PC-3 (cell line): ENCODE results near the gene ARHGEF37. TPM values are rescaled to one million over a fixed set of nuclear protein-coding genes. Genes with fewer than 3 reads are reported as not detected.

Source experiments
- ATAC-seq: fragments of 200-7000 bp; cut with Tn5 transposase; 2 replicates; pipeline ENCODE4 v1.9.1; 2020; ENCODE audit warnings: mild to moderate bottlenecking, moderate library complexity
- BruUV-seq: library from RNA; stranded (reverse); fragments of 400-500 nt; replicated peaks from 2 replicates; lab custom pipeline; 2021; lab: Mats Ljungman, UMichigan
- CTCF ChIA-PET: fragments of 300-600 bp; sonication (Branson Sonifier 250); formaldehyde crosslinking; loops from one replicate; lab custom pipeline; 2022; ENCODE audit warnings: antibody characterized with exemption; lab: Charles Lee
- POLR2A ChIA-PET: fragments of 300-600 bp; sonication (Branson Sonifier 250); formaldehyde crosslinking; loops from one replicate; lab custom pipeline; 2022; ENCODE audit warnings: antibody characterized with exemption; ENCODE audit not compliant: unreplicated experiment; lab: Charles Lee
- DNase-seq: peaks from one replicate; pipeline ENCODE4 v3.0.0-alpha.2; 2015
- H2AFZ ChIP-seq: fragments of 300-600 bp; sonication (generic); 2 replicates; pipeline ENCODE4 v1.6.0; 2016; ENCODE audit warnings: antibody characterized with exemption, low read length
- H3F3A ChIP-seq: fragments of 300-600 bp; sonication (generic); one replicate; pipeline ENCODE4 v1.6.0; 2017; ENCODE audit warnings: antibody characterized with exemption, low read length, control low read depth, mild to moderate bottlenecking; ENCODE audit not compliant: unreplicated experiment
- H3K27ac ChIP-seq: fragments of 300-600 bp; sonication (generic); 2 replicates; pipeline ENCODE4 v1.5.1; 2016; ENCODE audit warnings: mild to moderate bottlenecking, low read length
- H3K27me3 ChIP-seq: fragments of 300-600 bp; sonication (generic); 2 replicates; pipeline ENCODE4 v1.6.1; 2016; ENCODE audit warnings: low read length, mixed read lengths
- H3K36me3 ChIP-seq: fragments of 300-600 bp; sonication (generic); 2 replicates; pipeline ENCODE4 v1.6.1; 2016; ENCODE audit warnings: low read depth, mixed run types, low read length, mixed read lengths
- H3K4me1 ChIP-seq: fragments of 300-600 bp; sonication (generic); 2 replicates; pipeline ENCODE4 v1.5.1; 2016; ENCODE audit warnings: low read length; ENCODE audit not compliant: insufficient read depth
- H3K4me2 ChIP-seq: fragments of 300-600 bp; sonication (generic); 2 replicates; pipeline ENCODE4 v1.6.0; 2016; ENCODE audit warnings: low read length
- H3K4me3 ChIP-seq: fragments of 300-600 bp; sonication (generic); 2 replicates; pipeline ENCODE4 v1.5.1; 2016; ENCODE audit warnings: mild to moderate bottlenecking, low read length, mixed read lengths
- H3K79me2 ChIP-seq: fragments of 300-600 bp; sonication (generic); 2 replicates; pipeline ENCODE4 v1.6.1; 2017; ENCODE audit warnings: low read length, mixed read lengths
- H3K9ac ChIP-seq: fragments of 300-600 bp; sonication (generic); 2 replicates; pipeline ENCODE4 v1.6.0; 2016; ENCODE audit warnings: mild to moderate bottlenecking, low read length
- H3K9me2 ChIP-seq: fragments of 300-600 bp; sonication (generic); replicated peaks from 2 replicates; pipeline ENCODE4 v1.6.1; 2016; ENCODE audit warnings: mixed run types, low read length, mixed read lengths
- H3K9me3 ChIP-seq: fragments of 300-600 bp; sonication (generic); 2 replicates; pipeline ENCODE4 v1.6.1; 2016; ENCODE audit warnings: low read length, mixed read lengths
- H4K20me1 ChIP-seq: fragments of 300-600 bp; sonication (generic); 2 replicates; pipeline ENCODE4 v1.6.1; 2016; ENCODE audit warnings: low read length, mixed read lengths
- EZH2 ChIP-seq: fragments of 300-600 bp; sonication (generic); IDR thresholded peaks from one replicate; pipeline ENCODE4 v1.6.1; 2017; ENCODE audit warnings: antibody characterized with exemption, mild to moderate bottlenecking, low read length; ENCODE audit not compliant: unreplicated experiment
- EZH2phosphoT487 ChIP-seq: fragments of 300-600 bp; sonication (generic); IDR thresholded peaks from 2 replicates; pipeline ENCODE4 v1.6.1; 2018; ENCODE audit warnings: mild to moderate bottlenecking, antibody characterized with exemption, low read length, borderline replicate concordance
- intact Hi-C: fragments of 100-400 bp; cut with micrococcal nuclease; formaldehyde crosslinking; loops from 2 replicates; pipeline ENCODE4 v1.9.0; 2023
- total RNA-seq: library from RNA; depleted of rRNA; stranded (reverse); fragments of >200 nt; gene quantifications from 2 replicates; pipeline ENCODE4 v1.2.3, GENCODE V29; 2014
- TF ChIP-seq, protein P1 (sequence below): fragments of 300-600 bp; sonication (generic); conservative IDR thresholded peaks from 2 replicates; pipeline ENCODE4 v1.5.1; 2017; ENCODE audit warnings: antibody characterized with exemption, low read depth, mild to moderate bottlenecking, low read length

ARHGEF37 gene
- total RNA-seq, 1 experiment from 2014 or later: 6.5 TPM

DNA sequence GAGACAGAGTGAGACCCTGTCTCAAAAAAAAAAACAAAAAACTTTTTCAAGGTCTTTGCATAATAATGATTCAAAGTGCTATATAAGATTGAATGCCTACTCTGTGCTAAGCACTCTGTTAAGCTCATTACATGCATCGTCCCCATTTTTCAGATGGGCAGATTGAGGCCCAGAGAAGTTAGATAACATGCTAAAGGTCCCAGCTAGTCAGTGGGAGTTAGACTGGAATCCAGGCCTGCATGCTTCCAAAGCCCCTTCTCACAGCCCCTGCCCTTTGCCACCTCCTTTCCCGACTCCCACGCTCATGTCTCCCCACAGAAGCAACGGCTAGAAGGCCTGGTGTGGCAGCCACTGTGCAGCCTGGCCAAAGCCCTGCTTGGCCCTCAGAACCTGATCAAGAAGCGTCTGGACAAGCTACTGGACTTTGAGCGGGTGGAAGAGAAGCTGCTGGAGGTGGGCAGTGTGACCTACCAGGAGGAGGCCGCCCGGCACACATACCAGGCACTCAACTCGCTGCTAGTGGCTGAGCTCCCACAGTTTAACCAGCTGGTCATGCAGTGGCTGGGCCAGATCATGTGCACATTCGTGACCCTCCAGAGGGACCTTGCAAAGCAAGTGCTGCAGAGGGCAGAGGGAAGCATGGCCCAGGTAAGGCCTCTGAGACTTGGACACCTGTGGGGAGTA, 40.3 kb downstream of the ARHGEF37 start:
- DNase-seq (no peak), ATAC-seq (no peak)
- H3K27me3 ChIP-seq: no peaks in the 10 kb centered on the region
- no peak overlapping the region for H3K27ac ChIP-seq
- no peak for TF ChIP-seq EZH2
- TF ChIP-seq, protein P1, sequence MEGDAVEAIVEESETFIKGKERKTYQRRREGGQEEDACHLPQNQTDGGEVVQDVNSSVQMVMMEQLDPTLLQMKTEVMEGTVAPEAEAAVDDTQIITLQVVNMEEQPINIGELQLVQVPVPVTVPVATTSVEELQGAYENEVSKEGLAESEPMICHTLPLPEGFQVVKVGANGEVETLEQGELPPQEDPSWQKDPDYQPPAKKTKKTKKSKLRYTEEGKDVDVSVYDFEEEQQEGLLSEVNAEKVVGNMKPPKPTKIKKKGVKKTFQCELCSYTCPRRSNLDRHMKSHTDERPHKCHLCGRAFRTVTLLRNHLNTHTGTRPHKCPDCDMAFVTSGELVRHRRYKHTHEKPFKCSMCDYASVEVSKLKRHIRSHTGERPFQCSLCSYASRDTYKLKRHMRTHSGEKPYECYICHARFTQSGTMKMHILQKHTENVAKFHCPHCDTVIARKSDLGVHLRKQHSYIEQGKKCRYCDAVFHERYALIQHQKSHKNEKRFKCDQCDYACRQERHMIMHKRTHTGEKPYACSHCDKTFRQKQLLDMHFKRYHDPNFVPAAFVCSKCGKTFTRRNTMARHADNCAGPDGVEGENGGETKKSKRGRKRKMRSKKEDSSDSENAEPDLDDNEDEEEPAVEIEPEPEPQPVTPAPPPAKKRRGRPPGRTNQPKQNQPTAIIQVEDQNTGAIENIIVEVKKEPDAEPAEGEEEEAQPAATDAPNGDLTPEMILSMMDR: no peak
- TF ChIP-seq EZH2phosphoT487: no peak
- CTCF ChIA-PET: no interaction called here
- intact Hi-C loops: no loop called here
- H3K79me2 ChIP-seq: no peaks in the 10 kb centered on the region
- peaks cover 19% of the 10 kb centered on the region for H3K4me1 ChIP-seq
- H3K9ac ChIP-seq: no peak overlapping the region
- H3K9me3 ChIP-seq: no peaks in the 10 kb centered on the region
- POLR2A ChIA-PET: interaction anchor here (0.6 kb wide), 1 partner anchor 111 kb away, joined by 4 read pairs; no protein-coding TSS in a partner anchor
- H3K4me3 ChIP-seq: no peak overlapping the region
- H4K20me1 ChIP-seq: no peaks in the 10 kb centered on the region
- no peaks in the 10 kb centered on the region for H3K36me3 ChIP-seq
- no peak overlapping the region for H3K4me2 ChIP-seq
- no peak overlapping the region for H2AFZ ChIP-seq
- no peaks in the 10 kb centered on the region for H3F3A ChIP-seq
- no TSS peak for BruUV-seq
- H3K9me2 ChIP-seq: no peaks in the 10 kb centered on the region

DNA sequence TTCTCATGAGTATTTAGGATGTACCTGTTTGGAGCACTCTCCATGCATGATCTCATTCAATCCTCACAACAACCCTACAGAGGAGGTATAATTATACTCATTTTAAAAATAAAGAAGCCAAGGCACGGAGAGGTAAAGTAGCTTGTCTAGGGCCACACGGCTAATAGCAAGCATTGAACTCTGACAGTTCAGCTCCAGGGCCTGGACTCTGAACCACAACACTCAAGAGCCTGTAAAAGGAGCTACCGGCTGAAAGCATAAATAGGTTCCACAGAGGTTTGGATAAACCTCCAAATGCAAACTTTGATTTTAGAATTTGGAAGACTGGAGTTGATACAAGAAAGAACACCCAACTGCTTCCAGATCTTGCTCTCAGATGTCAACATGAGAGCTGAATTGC, 41.2 kb downstream of the ARHGEF37 start:
- Histone ChIP-seq H3F3A (no peaks in the 10 kb centered on the region), H3K9ac (no peak overlapping the region), H3K27ac (no peak overlapping the region), H3K36me3 (no peaks in the 10 kb centered on the region), H3K9me3 (no peaks in the 10 kb centered on the region), H2AFZ (no peak overlapping the region), H4K20me1 (no peaks in the 10 kb centered on the region), H3K4me3 (no peak overlapping the region), H3K27me3 (no peaks in the 10 kb centered on the region), H3K9me2 (no peaks in the 10 kb centered on the region), H3K4me2 (no peak overlapping the region), H3K4me1 (peaks cover 19% of the 10 kb centered on the region), H3K79me2 (no peaks in the 10 kb centered on the region)
- CTCF ChIA-PET: interaction anchor here (0.5 to 0.6 kb wide), 2 partner anchors 47 to 339 kb away, joined by 6 read pairs; no protein-coding TSS in a partner anchor
- TF ChIP-seq EZH2 (no peak), EZH2phosphoT487 (no peak)
- TF ChIP-seq, protein P1: no peak
- no peak for DNase-seq
- intact Hi-C loops: no loop called here
- BruUV-seq: no TSS peak
- ATAC-seq: no peak
- POLR2A ChIA-PET: no interaction called here

DNA sequence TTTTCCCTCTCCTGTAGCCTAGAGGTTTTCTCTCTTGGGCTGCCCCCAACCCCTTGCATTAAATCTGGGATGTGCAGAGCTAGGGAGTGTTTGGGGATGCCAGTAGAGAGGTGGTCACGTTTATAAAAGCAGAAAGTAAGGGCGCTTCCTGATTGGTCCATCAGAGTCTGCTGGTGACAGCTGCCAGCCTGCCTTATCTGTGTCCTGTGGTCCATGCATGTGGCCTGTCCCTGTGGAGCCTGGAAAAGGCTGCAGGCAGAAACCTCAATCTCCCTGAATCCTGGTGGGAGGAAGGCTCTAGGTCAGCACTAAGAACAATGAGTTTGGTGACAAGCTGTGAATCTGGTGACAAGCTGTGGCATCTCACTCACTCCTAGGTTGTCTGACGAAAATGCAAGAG, 42.2 kb downstream of the ARHGEF37 start:
- Histone ChIP-seq H3K27me3 (no peaks in the 10 kb centered on the region), H3K36me3 (no peaks in the 10 kb centered on the region), H3K9ac (no peak overlapping the region), H2AFZ (no peak overlapping the region), H3K4me2 (no peak overlapping the region), H3K27ac (no peak overlapping the region), H3F3A (no peaks in the 10 kb centered on the region), H4K20me1 (no peaks in the 10 kb centered on the region), H3K9me2 (no peaks in the 10 kb centered on the region), H3K4me1 (peaks cover 12% of the 10 kb centered on the region), H3K79me2 (no peaks in the 10 kb centered on the region), H3K4me3 (no peak overlapping the region), H3K9me3 (no peaks in the 10 kb centered on the region)
- CTCF ChIA-PET: no interaction called here
- ATAC-seq (no peak), DNase-seq (no peak)
- no peak for TF ChIP-seq EZH2
- TF ChIP-seq, protein P1: no peak
- no peak for TF ChIP-seq EZH2phosphoT487
- intact Hi-C loops: no loop called here
- BruUV-seq: no TSS peak
- POLR2A ChIA-PET: no interaction called here
